Adrenal gland (tissue), 5 donors: ENCODE data around the gene CMYA5.

Experiments
- CTCF ChIP-seq, 6 experiments: fragments of 450-650 bp in 4 of 6; fragments of 200-600 bp in 2 of 6; sonication (generic) in 1 of 6; IDR thresholded peaks; 1 replicate in 5 of 6; 2 replicates in 1 of 6; pipeline versions ENCODE4 v1.5.1 to v1.8.0; 2016 to 2021; ENCODE audit warnings: antibody characterized with exemption in 6 of 6, mild to moderate bottlenecking in 2 of 6, moderate library complexity in 1 of 6
- POLR2A ChIP-seq, 2 donors: fragments of 450-650 bp; IDR thresholded peaks; one replicate each; pipeline ENCODE4 v1.6.1; 2017; ENCODE audit warnings: antibody characterized with exemption in 2 of 2, mild to moderate bottlenecking in 2 of 2, moderate library complexity in 1 of 2
- donor health status: DM: no; HTN: no; CAD: no.

- TF ChIP-seq POLR2A (IDR thresholded peaks at IDR 0.05) (no peak), CTCF (IDR thresholded peaks at IDR 0.05) (no peak)
Observed at GRCh38 chr5:79785983-79786382, 96.3 kb downstream of the CMYA5 start.
